Measurements from ENCODE around the gene HELB.

DNA sequence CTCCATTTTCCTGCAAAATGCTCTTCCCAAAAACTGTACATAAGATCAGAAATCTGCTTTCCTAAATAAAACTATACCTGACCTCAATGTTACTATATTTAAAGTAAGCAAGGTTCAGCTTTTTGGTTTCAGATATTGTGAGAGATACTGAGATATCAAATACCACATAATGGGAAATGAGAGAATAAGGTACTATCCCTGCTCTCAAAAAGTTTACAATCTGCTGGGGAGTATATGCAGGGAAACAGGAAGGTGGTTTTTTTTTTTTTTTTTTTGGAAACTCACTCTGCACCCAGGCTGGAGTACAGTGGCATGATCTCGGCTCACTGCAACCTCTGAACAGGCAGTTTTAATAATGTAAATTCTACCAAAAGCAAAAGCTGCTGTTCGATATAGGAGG is 49.0 kb downstream of the HELB start:
- TF ChIP-seq, protein P1, sequence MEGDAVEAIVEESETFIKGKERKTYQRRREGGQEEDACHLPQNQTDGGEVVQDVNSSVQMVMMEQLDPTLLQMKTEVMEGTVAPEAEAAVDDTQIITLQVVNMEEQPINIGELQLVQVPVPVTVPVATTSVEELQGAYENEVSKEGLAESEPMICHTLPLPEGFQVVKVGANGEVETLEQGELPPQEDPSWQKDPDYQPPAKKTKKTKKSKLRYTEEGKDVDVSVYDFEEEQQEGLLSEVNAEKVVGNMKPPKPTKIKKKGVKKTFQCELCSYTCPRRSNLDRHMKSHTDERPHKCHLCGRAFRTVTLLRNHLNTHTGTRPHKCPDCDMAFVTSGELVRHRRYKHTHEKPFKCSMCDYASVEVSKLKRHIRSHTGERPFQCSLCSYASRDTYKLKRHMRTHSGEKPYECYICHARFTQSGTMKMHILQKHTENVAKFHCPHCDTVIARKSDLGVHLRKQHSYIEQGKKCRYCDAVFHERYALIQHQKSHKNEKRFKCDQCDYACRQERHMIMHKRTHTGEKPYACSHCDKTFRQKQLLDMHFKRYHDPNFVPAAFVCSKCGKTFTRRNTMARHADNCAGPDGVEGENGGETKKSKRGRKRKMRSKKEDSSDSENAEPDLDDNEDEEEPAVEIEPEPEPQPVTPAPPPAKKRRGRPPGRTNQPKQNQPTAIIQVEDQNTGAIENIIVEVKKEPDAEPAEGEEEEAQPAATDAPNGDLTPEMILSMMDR (IDR thresholded peaks at IDR 0.05), result no peak
- no peak for TF ChIP-seq EP300 (IDR thresholded peaks at IDR 0.05)
